ENCODE results near the gene RAPSN.

- TF ChIP-seq POLR2AphosphoS5 (IDR thresholded peaks at IDR 0.05; ENCODE audit: low read depth) (no peak), JUNB (IDR thresholded peaks at IDR 0.05; ENCODE audit: unreplicated experiment) (no peak), CTCF (conservative IDR thresholded peaks at IDR 0.05; ENCODE audit: low read depth in 2 of 2) (no peak), EZH2 (IDR thresholded peaks at IDR 0.05; ENCODE audit: low read depth, unreplicated experiment) (no peak), NANOG (IDR thresholded peaks at IDR 0.05; ENCODE audit: borderline replicate concordance) (no peak), REST (IDR thresholded peaks at IDR 0.05; ENCODE audit: unreplicated experiment) (no peak), ETS1 (IDR thresholded peaks at IDR 0.05) (no peak), EZH2phosphoT487 (IDR thresholded peaks at IDR 0.05; ENCODE audit: unreplicated experiment) (no peak), CREB1 (CRISPR knock-in tag; IDR thresholded peaks at IDR 0.05; ENCODE audit: low read depth) (no peak), STAT1 (IDR thresholded peaks at IDR 0.05; ENCODE audit: unreplicated experiment) (no peak), ZNF331 (CRISPR knock-in tag; IDR thresholded peaks at IDR 0.05; ENCODE audit: low read depth) (no peak), ZNF114 (CRISPR knock-in tag; IDR thresholded peaks at IDR 0.05) (no peak), ZNF462 (CRISPR knock-in tag; IDR thresholded peaks at IDR 0.05) (no peak)
These were observed 47.9 kb upstream of the RAPSN start for GRCh38 chr11:47496808-47497207.
